ENCODE results near the gene FBN1.

- TF ChIP-seq POLR2A (IDR thresholded peaks at IDR 0.05): no peak
- TF ChIP-seq CTCF (IDR thresholded peaks at IDR 0.05): no peak
Observed at GRCh38 chr15:48432688-48433087, 212.8 kb downstream of the FBN1 start.

Data from sigmoid colon (tissue), 3 donors.